ENCODE data around the gene ZBTB12. TPM values are rescaled to one million over a fixed set of nuclear protein-coding genes. Genes with fewer than 3 reads are reported as not detected.

The ZBTB12 gene
- total and polyA plus RNA-seq, 2 of the 13 experiments (the other 11 are each of a cell fraction or from before 2014, with no cell fraction given) = 4.8 to 6.0 TPM

DNA sequence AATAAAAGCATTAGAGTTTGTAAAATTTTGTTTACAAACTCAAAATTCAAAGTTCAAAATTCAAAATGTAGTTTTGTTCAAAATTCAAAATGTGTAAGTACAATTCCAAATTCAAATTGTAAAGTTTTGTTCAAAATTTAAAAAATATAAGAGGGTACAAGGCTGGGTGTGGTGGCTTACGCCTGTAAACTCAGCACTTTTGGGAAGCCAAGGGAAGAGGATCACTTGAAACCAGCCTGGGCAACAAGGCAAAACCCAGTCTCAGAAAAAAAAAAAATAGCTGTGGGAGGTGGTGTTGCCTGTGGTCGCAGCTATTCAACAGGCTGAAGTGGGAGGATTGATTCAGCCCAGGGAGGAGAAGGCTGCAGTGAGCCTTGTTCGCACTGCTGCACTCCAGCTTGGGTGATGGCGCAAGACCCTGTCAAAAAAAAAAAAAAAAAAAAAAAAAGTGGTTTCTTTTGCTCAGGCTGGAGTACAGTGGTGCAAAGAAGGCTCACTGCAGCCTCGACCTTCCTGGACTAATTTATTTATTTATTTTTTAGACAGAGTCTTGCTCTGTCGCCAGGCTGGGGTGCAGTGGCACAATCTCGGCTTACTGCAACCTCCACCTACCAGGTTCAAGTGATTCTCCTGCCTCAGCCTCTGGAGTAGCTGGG is 5.4 kb upstream of the ZBTB12 start (continued):
- no peak for TF ChIP-seq ZNF337 (CRISPR knock-in tag; IDR thresholded peaks at IDR 0.05; ENCODE audit: borderline replicate concordance, low read depth)
- TF ChIP-seq, protein P1, sequence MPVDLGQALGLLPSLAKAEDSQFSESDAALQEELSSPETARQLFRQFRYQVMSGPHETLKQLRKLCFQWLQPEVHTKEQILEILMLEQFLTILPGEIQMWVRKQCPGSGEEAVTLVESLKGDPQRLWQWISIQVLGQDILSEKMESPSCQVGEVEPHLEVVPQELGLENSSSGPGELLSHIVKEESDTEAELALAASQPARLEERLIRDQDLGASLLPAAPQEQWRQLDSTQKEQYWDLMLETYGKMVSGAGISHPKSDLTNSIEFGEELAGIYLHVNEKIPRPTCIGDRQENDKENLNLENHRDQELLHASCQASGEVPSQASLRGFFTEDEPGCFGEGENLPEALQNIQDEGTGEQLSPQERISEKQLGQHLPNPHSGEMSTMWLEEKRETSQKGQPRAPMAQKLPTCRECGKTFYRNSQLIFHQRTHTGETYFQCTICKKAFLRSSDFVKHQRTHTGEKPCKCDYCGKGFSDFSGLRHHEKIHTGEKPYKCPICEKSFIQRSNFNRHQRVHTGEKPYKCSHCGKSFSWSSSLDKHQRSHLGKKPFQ (CRISPR knock-in tag; IDR thresholded peaks at IDR 0.05; ENCODE audit: insufficient replicate concordance) = no peak
- TF ChIP-seq ELF3 (CRISPR knock-in tag; IDR thresholded peaks at IDR 0.05) = no peak
- no peak for TF ChIP-seq ZNF136 (CRISPR knock-in tag; IDR thresholded peaks at IDR 0.05; ENCODE audit: low read depth)
- TF ChIP-seq, protein P2, sequence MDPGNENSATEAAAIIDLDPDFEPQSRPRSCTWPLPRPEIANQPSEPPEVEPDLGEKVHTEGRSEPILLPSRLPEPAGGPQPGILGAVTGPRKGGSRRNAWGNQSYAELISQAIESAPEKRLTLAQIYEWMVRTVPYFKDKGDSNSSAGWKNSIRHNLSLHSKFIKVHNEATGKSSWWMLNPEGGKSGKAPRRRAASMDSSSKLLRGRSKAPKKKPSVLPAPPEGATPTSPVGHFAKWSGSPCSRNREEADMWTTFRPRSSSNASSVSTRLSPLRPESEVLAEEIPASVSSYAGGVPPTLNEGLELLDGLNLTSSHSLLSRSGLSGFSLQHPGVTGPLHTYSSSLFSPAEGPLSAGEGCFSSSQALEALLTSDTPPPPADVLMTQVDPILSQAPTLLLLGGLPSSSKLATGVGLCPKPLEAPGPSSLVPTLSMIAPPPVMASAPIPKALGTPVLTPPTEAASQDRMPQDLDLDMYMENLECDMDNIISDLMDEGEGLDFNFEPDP (CRISPR knock-in tag; conservative IDR thresholded peaks at IDR 0.05) = no peak
- TF ChIP-seq KAT7 (CRISPR knock-in tag; IDR thresholded peaks at IDR 0.05; ENCODE audit: borderline replicate concordance) = no peak
- peak in 1 of 2 experiments; percentile 1; a peak in 1 of 4 replicates for TF ChIP-seq MAFK (conservative IDR thresholded peaks at IDR 0.05 in 1 of 2, IDR thresholded peaks at IDR 0.05 in 1 of 2; ENCODE audit: low read length in 2 of 2)
- TF ChIP-seq, protein P3, sequence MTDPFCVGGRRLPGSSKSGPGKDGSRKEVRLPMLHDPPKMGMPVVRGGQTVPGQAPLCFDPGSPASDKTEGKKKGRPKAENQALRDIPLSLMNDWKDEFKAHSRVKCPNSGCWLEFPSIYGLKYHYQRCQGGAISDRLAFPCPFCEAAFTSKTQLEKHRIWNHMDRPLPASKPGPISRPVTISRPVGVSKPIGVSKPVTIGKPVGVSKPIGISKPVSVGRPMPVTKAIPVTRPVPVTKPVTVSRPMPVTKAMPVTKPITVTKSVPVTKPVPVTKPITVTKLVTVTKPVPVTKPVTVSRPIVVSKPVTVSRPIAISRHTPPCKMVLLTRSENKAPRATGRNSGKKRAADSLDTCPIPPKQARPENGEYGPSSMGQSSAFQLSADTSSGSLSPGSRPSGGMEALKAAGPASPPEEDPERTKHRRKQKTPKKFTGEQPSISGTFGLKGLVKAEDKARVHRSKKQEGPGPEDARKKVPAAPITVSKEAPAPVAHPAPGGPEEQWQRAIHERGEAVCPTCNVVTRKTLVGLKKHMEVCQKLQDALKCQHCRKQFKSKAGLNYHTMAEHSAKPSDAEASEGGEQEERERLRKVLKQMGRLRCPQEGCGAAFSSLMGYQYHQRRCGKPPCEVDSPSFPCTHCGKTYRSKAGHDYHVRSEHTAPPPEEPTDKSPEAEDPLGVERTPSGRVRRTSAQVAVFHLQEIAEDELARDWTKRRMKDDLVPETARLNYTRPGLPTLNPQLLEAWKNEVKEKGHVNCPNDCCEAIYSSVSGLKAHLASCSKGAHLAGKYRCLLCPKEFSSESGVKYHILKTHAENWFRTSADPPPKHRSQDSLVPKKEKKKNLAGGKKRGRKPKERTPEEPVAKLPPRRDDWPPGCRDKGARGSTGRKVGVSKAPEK (CRISPR knock-in tag; IDR thresholded peaks at IDR 0.05; ENCODE audit: borderline replicate concordance) = no peak
- TF ChIP-seq ZFP82 (CRISPR knock-in tag; IDR thresholded peaks at IDR 0.05; ENCODE audit: borderline replicate concordance) = no peak
- no peak for TF ChIP-seq ZNF557 (CRISPR knock-in tag; IDR thresholded peaks at IDR 0.05)
- 0 out of 2 replicates have a peak, but pooled peaks have one; percentile 17 for TF ChIP-seq FOXK1 (CRISPR knock-in tag; IDR thresholded peaks at IDR 0.05; ENCODE audit: borderline replicate concordance, low read depth)
- TF ChIP-seq SP140L (CRISPR knock-in tag; IDR thresholded peaks at IDR 0.05; ENCODE audit: borderline replicate concordance) = no peak
- no peak for TF ChIP-seq ZNF510 (CRISPR knock-in tag; IDR thresholded peaks at IDR 0.05; ENCODE audit: low read depth)
- TF ChIP-seq, protein P4, sequence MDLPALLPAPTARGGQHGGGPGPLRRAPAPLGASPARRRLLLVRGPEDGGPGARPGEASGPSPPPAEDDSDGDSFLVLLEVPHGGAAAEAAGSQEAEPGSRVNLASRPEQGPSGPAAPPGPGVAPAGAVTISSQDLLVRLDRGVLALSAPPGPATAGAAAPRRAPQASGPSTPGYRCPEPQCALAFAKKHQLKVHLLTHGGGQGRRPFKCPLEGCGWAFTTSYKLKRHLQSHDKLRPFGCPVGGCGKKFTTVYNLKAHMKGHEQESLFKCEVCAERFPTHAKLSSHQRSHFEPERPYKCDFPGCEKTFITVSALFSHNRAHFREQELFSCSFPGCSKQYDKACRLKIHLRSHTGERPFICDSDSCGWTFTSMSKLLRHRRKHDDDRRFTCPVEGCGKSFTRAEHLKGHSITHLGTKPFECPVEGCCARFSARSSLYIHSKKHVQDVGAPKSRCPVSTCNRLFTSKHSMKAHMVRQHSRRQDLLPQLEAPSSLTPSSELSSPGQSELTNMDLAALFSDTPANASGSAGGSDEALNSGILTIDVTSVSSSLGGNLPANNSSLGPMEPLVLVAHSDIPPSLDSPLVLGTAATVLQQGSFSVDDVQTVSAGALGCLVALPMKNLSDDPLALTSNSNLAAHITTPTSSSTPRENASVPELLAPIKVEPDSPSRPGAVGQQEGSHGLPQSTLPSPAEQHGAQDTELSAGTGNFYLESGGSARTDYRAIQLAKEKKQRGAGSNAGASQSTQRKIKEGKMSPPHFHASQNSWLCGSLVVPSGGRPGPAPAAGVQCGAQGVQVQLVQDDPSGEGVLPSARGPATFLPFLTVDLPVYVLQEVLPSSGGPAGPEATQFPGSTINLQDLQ (CRISPR knock-in tag; IDR thresholded peaks at IDR 0.05) = no peak
- TF ChIP-seq ZNF747 (CRISPR knock-in tag; IDR thresholded peaks at IDR 0.05; ENCODE audit: borderline replicate concordance) = no peak

All from HepG2 (cell line).